ENCODE results near the gene SNN.

DNA sequence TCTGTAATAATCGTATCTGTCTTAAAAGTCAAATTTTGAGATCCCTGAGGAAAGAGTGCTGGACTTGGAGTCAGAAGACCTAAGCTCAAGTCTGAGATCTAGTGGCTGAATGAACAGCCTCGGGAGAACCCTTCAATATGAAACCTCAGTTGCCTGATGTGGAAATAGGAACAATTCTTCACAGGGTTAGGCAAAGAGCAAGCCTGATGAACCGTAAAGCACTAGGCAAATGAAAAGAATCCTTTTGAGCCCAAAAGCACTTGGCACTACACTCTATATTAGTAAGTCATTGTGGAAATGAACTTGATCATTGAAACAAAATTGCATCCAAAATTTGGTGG is 54.2 kb downstream of the SNN start:
- TF ChIP-seq, protein P1, sequence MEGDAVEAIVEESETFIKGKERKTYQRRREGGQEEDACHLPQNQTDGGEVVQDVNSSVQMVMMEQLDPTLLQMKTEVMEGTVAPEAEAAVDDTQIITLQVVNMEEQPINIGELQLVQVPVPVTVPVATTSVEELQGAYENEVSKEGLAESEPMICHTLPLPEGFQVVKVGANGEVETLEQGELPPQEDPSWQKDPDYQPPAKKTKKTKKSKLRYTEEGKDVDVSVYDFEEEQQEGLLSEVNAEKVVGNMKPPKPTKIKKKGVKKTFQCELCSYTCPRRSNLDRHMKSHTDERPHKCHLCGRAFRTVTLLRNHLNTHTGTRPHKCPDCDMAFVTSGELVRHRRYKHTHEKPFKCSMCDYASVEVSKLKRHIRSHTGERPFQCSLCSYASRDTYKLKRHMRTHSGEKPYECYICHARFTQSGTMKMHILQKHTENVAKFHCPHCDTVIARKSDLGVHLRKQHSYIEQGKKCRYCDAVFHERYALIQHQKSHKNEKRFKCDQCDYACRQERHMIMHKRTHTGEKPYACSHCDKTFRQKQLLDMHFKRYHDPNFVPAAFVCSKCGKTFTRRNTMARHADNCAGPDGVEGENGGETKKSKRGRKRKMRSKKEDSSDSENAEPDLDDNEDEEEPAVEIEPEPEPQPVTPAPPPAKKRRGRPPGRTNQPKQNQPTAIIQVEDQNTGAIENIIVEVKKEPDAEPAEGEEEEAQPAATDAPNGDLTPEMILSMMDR (IDR thresholded peaks at IDR 0.05), result no peak
- no peak for TF ChIP-seq POLR2AphosphoS5 (IDR thresholded peaks at IDR 0.05)
- TF ChIP-seq EP300 (IDR thresholded peaks at IDR 0.05), result no peak

Measured in sigmoid colon (tissue), 4 donors.